Measurements from ENCODE around the gene CLCN6.

DNA sequence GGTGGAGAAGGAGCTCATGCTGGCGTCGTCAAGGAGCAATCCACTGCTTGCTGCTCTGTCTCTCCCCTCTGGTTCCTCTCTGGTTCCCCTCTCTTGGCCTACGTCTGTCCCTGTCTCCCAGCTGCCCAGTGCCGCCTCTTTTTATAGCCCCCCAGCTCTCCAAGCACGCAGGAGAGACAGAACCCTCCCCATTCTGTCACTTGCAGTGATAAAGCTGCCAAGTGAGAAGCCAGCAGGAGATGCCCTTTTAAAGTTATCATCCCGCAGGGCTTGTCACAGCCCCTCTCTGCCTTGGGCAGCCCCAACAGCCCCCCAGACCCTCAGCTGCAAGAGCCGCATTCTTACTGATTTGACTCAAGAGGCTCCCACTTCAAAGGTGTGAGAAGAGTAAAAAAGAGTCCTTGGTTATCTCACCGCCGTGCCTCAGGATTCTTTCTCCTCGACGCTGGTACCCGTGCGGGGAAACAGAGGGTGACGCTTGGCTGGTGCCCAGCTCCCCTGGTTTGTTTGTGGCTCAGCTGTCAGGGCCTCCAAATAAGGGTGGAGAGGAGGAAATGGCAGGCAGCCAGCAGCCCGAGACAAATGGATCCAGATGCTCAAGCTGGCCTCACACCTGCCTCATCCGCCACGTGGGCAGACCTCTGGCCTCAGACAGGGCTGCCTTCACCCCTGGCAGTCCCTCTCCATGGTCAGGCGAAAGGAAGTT, 41.8 kb downstream of the CLCN6 start, which contains the start of gene NPPA:
- TF ChIP-seq, protein P1, sequence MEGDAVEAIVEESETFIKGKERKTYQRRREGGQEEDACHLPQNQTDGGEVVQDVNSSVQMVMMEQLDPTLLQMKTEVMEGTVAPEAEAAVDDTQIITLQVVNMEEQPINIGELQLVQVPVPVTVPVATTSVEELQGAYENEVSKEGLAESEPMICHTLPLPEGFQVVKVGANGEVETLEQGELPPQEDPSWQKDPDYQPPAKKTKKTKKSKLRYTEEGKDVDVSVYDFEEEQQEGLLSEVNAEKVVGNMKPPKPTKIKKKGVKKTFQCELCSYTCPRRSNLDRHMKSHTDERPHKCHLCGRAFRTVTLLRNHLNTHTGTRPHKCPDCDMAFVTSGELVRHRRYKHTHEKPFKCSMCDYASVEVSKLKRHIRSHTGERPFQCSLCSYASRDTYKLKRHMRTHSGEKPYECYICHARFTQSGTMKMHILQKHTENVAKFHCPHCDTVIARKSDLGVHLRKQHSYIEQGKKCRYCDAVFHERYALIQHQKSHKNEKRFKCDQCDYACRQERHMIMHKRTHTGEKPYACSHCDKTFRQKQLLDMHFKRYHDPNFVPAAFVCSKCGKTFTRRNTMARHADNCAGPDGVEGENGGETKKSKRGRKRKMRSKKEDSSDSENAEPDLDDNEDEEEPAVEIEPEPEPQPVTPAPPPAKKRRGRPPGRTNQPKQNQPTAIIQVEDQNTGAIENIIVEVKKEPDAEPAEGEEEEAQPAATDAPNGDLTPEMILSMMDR (IDR thresholded peaks at IDR 0.05) = no peak
- no peak for TF ChIP-seq POLR2A (IDR thresholded peaks at IDR 0.05)

All from body of pancreas (tissue), 4 donors.